Tibial nerve (tissue), 4 donors: Measurements from ENCODE around the gene NEB. TPM values are rescaled to one million over a fixed set of nuclear protein-coding genes. Genes with fewer than 3 reads are reported as not detected.

ENCODE experiments used
- DNase-seq, 2 donors: peaks; one replicate each; pipeline ENCODE4 v3.0.0-alpha.2; 2019; ENCODE audit warnings: low spot score in 2 of 2
- H3K27ac ChIP-seq, 4 donors: fragments of 200-600 bp; sonication (generic) in 3 of 4; one replicate each; pipeline ENCODE4 v1.5.1; 2017 to 2019; ENCODE audit warnings: mild to moderate bottlenecking in 1 of 4
- H3K27me3 ChIP-seq, 2 donors: fragments of 200-600 bp; sonication (generic) in 1 of 2; one replicate each; pipeline versions ENCODE4 v1.5.1 to v1.6.0; 2017 to 2019
- H3K36me3 ChIP-seq, 3 donors: fragments of 200-600 bp; sonication (generic); one replicate each; pipeline ENCODE4 v1.5.1; 2018 to 2019
- H3K4me1 ChIP-seq, 4 donors: fragments of 200-600 bp; sonication (generic) in 3 of 4; one replicate each; pipeline ENCODE4 v1.5.1; 2017 to 2019
- H3K4me3 ChIP-seq, 4 donors: fragments of 200-600 bp; sonication (generic) in 3 of 4; one replicate each; pipeline ENCODE4 v1.5.1; 2017 to 2019; ENCODE audit warnings: mild to moderate bottlenecking in 1 of 4, moderate library complexity in 1 of 4
- H3K9me3 ChIP-seq, 4 donors: fragments of 200-600 bp; sonication (generic) in 3 of 4; one replicate each; pipeline ENCODE4 v1.5.1; 2017 to 2019
- EP300 ChIP-seq, 2 donors: sonication (generic); formaldehyde crosslinking; IDR thresholded peaks; one replicate each; pipeline ENCODE4 v1.6.1; 2017; ENCODE audit warnings: antibody characterized with exemption in 2 of 2, mild to moderate bottlenecking in 1 of 2
- POLR2A ChIP-seq, 2 donors: fragments of 450-650 bp; IDR thresholded peaks; one replicate each; pipeline ENCODE4 v1.6.1; 2017; ENCODE audit warnings: antibody characterized with exemption in 2 of 2, mild to moderate bottlenecking in 2 of 2, moderate library complexity in 2 of 2
- WGBS, 2 donors: methylation state at CpG; one replicate each; pipeline ENCODE4 v1.1.5; 2018; 5-methylcytosine and 5-hydroxymethylcytosine counted together
- total RNA-seq, 4 donors: library from RNA; depleted of rRNA; stranded (reverse); fragments of >200 nt; gene quantifications; one replicate each; pipeline ENCODE4 v1.1.0, GENCODE V29; 2016
- TF ChIP-seq, protein P1 (sequence below), 5 experiments: fragments of 200-600 bp in 3 of 5; fragments of 450-650 bp in 2 of 5; sonication (generic) in 3 of 5; IDR thresholded peaks; one replicate each; pipeline ENCODE4 v1.5.1; 2016 to 2019; ENCODE audit warnings: antibody characterized with exemption in 5 of 5, mild to moderate bottlenecking in 3 of 5, moderate library complexity in 2 of 5

Gene NEB
- total RNA-seq, 4 donors from 2014 or later: 1.2 to 2.2 (median 1.5) TPM

DNA sequence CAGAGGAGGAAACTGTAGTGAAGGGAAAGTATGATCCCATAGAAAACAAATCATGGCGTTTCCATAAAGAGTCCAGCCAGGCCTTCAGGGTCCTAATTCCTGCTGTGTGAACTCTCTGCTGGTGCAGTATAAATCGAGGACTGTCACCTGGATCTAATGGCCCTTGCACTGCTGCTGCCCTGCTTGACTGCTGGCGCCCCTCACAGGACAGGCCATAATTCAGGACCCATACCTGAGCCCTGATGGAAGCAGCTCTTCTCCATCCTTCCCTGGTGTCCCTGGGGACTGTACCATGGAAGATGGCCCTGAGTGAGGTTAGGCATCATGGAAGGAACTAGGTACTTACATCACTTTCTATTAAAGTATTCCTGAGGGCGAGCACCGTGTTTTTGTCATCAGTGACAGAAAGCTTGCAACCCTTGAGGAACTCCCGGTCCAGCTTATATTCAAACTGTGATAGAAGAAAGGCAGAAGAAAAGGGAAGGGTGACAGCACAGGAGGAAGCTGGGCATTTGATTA lies 207.6 kb downstream of the NEB start:
- TF ChIP-seq, protein P1, sequence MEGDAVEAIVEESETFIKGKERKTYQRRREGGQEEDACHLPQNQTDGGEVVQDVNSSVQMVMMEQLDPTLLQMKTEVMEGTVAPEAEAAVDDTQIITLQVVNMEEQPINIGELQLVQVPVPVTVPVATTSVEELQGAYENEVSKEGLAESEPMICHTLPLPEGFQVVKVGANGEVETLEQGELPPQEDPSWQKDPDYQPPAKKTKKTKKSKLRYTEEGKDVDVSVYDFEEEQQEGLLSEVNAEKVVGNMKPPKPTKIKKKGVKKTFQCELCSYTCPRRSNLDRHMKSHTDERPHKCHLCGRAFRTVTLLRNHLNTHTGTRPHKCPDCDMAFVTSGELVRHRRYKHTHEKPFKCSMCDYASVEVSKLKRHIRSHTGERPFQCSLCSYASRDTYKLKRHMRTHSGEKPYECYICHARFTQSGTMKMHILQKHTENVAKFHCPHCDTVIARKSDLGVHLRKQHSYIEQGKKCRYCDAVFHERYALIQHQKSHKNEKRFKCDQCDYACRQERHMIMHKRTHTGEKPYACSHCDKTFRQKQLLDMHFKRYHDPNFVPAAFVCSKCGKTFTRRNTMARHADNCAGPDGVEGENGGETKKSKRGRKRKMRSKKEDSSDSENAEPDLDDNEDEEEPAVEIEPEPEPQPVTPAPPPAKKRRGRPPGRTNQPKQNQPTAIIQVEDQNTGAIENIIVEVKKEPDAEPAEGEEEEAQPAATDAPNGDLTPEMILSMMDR (IDR thresholded peaks at IDR 0.05): no peak
- TF ChIP-seq EP300 (IDR thresholded peaks at IDR 0.05) (no peak), POLR2A (IDR thresholded peaks at IDR 0.05) (no peak)
- no peak overlapping the region for H3K4me3 ChIP-seq
- H3K4me1 ChIP-seq: no peaks in the 10 kb centered on the region
- DNase-seq: no peak
- no peak overlapping the region for H3K27ac ChIP-seq
- 91 to 92% methylated on average over 6 of the region's 6 CpGs for WGBS, 2 donors
- no peaks in the 10 kb centered on the region for H3K9me3 ChIP-seq
- H3K36me3 ChIP-seq: no peaks in the 10 kb centered on the region
- no peaks in the 10 kb centered on the region for H3K27me3 ChIP-seq

GRCh38 chr2:151525821-151526373 lies 208.4 kb downstream of the NEB start:
- no peaks in the 10 kb centered on the region for H3K27me3 ChIP-seq
- H3K36me3 ChIP-seq: no peaks in the 10 kb centered on the region
- no peaks in the 10 kb centered on the region for H3K4me1 ChIP-seq
- TF ChIP-seq POLR2A (IDR thresholded peaks at IDR 0.05): no peak
- TF ChIP-seq, protein P1 (IDR thresholded peaks at IDR 0.05): no peak
- no peak for TF ChIP-seq EP300 (IDR thresholded peaks at IDR 0.05)
- no peak overlapping the region for H3K27ac ChIP-seq
- DNase-seq: no peak
- H3K4me3 ChIP-seq: no peak overlapping the region
- 83 to 84% methylated on average over 8 to 9 of the region's 9 CpGs for WGBS, 2 donors
- H3K9me3 ChIP-seq: no peaks in the 10 kb centered on the region

DNA sequence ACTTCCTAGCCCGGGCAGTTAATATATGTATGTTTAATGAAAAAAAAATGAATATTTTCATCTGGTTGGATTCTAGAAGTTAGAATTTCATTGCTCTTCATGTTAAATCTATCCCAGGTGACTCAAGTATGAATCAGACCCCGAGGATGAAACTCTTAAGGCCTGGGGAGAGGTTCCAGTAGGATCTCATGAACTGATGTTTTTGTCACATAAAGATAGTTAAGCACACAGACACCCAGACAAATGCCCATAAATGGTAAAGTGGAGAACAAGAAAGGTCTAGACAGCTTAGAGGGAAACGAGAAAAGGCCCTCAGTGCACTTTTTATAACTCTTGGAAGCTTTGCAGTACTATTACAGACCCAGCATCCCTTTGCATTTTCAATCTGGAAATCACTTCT lies 210.4 kb downstream of the NEB start:
- TF ChIP-seq POLR2A (IDR thresholded peaks at IDR 0.05) (no peak), EP300 (IDR thresholded peaks at IDR 0.05) (no peak)
- TF ChIP-seq, protein P1 (IDR thresholded peaks at IDR 0.05): no peak
- Histone ChIP-seq H3K9me3 (no peaks in the 10 kb centered on the region), H3K27ac (no peak overlapping the region), H3K4me3 (no peak overlapping the region), H3K36me3 (no peaks in the 10 kb centered on the region), H3K4me1 (no peaks in the 10 kb centered on the region), H3K27me3 (no peaks in the 10 kb centered on the region)
- WGBS, 2 donors: 76 to 77% methylated on average over 3 of the region's 3 CpGs
- no peak for DNase-seq

GRCh38 chr2:151522556-151522955 lies 211.7 kb downstream of the NEB start:
- 91 to 93% methylated on average over 7 of the region's 7 CpGs for whole genome bisulfite sequencing, 2 donors
- DNase-seq: no peak
- no peaks in the 10 kb centered on the region for H3K4me1 ChIP-seq
- H3K36me3 ChIP-seq: no peaks in the 10 kb centered on the region
- TF ChIP-seq POLR2A (IDR thresholded peaks at IDR 0.05) (no peak), EP300 (IDR thresholded peaks at IDR 0.05) (no peak)
- TF ChIP-seq, protein P1 (IDR thresholded peaks at IDR 0.05): no peak
- no peak overlapping the region for H3K4me3 ChIP-seq
- H3K27ac ChIP-seq: no peak overlapping the region
- no peaks in the 10 kb centered on the region for H3K9me3 ChIP-seq
- no peaks in the 10 kb centered on the region for H3K27me3 ChIP-seq

DNA sequence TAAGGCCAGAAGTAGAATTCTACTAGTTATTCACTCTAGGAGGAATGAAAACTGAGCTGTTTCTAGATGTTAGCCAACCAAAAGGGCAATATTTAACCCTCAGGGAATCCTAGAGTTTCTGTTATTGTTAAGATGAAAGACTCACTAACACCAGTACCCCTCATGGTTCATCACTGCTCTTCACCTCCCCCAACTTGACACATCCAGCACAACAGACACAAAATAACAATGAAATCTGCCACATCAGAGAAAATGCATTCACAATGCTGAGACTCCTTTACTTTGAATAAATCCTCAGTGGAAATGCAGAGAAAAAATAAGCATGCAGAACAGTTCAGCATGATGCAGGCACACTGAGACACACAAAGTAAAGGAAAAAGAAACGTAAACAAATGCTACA lies 213.3 kb downstream of the NEB start:
- no peaks in the 10 kb centered on the region for H3K27me3 ChIP-seq
- 53 to 70% methylated on average over 1 of the region's 1 CpG for WGBS, 2 donors
- H3K27ac ChIP-seq: no peak overlapping the region
- H3K4me1 ChIP-seq: no peaks in the 10 kb centered on the region
- H3K4me3 ChIP-seq: no peak overlapping the region
- no peak for DNase-seq
- H3K36me3 ChIP-seq: no peaks in the 10 kb centered on the region
- TF ChIP-seq, protein P1 (IDR thresholded peaks at IDR 0.05): no peak
- TF ChIP-seq EP300 (IDR thresholded peaks at IDR 0.05) (no peak), POLR2A (IDR thresholded peaks at IDR 0.05) (no peak)
- no peaks in the 10 kb centered on the region for H3K9me3 ChIP-seq
